ENCODE measurements around the gene NEUROD2.
"Not testable (repeated sequence)": the region's sequence is repeated elsewhere in the genome, so short reads cannot be mapped to it uniquely, and the experiment has no call there.

NEUROD2 gene

DNA sequence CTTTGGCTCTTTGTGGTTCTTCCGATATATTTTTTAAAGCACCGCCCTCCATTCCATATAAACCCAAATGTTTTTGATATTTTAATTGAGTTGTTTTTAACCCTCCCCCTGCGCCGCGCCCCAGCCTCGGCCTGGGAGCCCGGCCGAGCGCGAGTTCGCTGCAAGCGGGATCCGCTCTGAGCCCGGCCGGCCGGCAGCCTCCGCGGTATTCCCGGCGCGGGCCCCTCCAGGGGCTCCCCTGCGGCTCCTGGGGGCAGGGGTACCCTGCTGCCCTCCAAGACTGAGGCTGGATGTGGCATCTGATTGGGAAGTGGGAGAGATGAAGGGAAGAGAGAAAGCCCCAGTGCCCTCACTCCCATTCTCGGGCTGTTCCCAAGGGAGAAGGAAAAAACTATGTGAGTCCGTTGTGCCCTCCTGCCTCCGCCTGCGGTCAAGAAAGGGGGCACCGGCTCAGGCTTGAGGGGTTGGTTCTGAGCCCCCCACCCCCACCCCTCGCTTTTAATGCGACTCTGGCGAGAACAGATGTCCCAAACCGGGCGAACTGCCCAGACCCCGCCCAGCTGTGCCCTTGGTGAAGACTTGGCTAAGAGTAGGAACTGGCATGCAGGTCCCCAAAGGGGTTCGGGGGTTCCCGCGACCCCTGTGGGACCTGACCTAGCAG lies 8.6 kb downstream of the NEUROD2 start:
- Histone ChIP-seq H3K9me3 (ENCODE audit: insufficient read depth, low read depth, low read length) (peaks cover 11% of the 10 kb centered on the region; the same call in 1 of the 2 replicates), H3K4me3 (ENCODE audit: low read length) (no peak overlapping the region), H3K36me3 (ENCODE audit: insufficient read depth, low read depth, low read length) (no peaks in the 10 kb centered on the region), H3K4me1 (ENCODE audit: insufficient read depth, low read length) (peaks cover 6% of the 10 kb centered on the region; the same call in 1 of the 2 replicates), H3K27me3 (ENCODE audit: insufficient read depth, low read length) (peaks cover 100% of the 10 kb centered on the region), H3K9ac (ENCODE audit: low read depth, low read length) (no peak overlapping the region), H3K27ac (ENCODE audit: low read length) (no peak overlapping the region)

GRCh38 chr17:39598630-39599003 lies 9.1 kb downstream of the NEUROD2 start:
- Histone ChIP-seq H3K36me3 (ENCODE audit: insufficient read depth, low read depth, low read length) (no peaks in the 10 kb centered on the region), H3K9ac (ENCODE audit: low read depth, low read length) (no peak overlapping the region), H3K4me3 (ENCODE audit: low read length) (no peak overlapping the region), H3K27me3 (ENCODE audit: insufficient read depth, low read length) (peaks cover 100% of the 10 kb centered on the region), H3K27ac (ENCODE audit: low read length) (no peak overlapping the region), H3K9me3 (ENCODE audit: insufficient read depth, low read depth, low read length) (peaks cover 11% of the 10 kb centered on the region; the same call in 1 of the 2 replicates), H3K4me1 (ENCODE audit: insufficient read depth, low read length) (peaks cover 5% of the 10 kb centered on the region; the same call in 1 of the 2 replicates)

DNA sequence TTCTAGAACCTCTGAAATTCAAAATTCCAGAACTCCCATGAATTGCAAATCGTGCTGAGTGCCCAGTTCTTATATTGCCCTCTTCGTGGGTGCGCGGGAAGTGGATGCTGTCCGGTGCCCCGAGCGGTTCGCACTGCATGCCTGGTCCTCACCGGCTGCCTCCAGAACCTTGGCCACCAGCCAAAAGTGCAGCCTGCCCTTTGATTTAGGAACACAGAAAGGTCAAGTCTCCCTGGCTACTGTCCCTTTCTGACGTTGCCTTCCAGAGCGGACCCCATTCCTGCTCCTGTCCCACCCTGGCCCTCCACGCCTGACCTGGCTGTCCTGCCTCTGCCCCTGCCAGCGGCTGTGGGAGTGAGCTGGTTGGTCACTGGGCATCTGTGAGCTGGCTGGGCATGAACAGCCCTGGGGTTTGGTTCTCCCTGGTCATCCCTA lies 9.7 kb downstream of the NEUROD2 start:
- no peak overlapping the region for H3K27ac ChIP-seq (ENCODE audit: low read length)
- H3K9ac ChIP-seq (ENCODE audit: low read depth, low read length), result no peak overlapping the region
- no peaks in the 10 kb centered on the region; the same call in 1 of the 2 replicates for H3K4me1 ChIP-seq (ENCODE audit: insufficient read depth, low read length)
- H3K36me3 ChIP-seq (ENCODE audit: insufficient read depth, low read depth, low read length), result no peaks in the 10 kb centered on the region
- H3K4me3 ChIP-seq (ENCODE audit: low read length), result no peak overlapping the region
- peaks cover 100% of the 10 kb centered on the region for H3K27me3 ChIP-seq (ENCODE audit: insufficient read depth, low read length)
- H3K9me3 ChIP-seq (ENCODE audit: insufficient read depth, low read depth, low read length), result peaks cover 11% of the 10 kb centered on the region; the same call in 1 of the 2 replicates

GRCh38 chr17:39597372-39598046 lies 10.2 kb downstream of the NEUROD2 start:
- Histone ChIP-seq H3K27me3 (ENCODE audit: insufficient read depth, low read length) (peaks cover 100% of the 10 kb centered on the region), H3K27ac (ENCODE audit: low read length) (no peak overlapping the region), H3K4me1 (ENCODE audit: insufficient read depth, low read length) (no peaks in the 10 kb centered on the region; the same call in 1 of the 2 replicates), H3K9ac (ENCODE audit: low read depth, low read length) (no peak overlapping the region), H3K36me3 (ENCODE audit: insufficient read depth, low read depth, low read length) (no peaks in the 10 kb centered on the region), H3K9me3 (ENCODE audit: insufficient read depth, low read depth, low read length) (peaks cover 11% of the 10 kb centered on the region; the same call in 1 of the 2 replicates), H3K4me3 (ENCODE audit: low read length) (no peak overlapping the region)

DNA sequence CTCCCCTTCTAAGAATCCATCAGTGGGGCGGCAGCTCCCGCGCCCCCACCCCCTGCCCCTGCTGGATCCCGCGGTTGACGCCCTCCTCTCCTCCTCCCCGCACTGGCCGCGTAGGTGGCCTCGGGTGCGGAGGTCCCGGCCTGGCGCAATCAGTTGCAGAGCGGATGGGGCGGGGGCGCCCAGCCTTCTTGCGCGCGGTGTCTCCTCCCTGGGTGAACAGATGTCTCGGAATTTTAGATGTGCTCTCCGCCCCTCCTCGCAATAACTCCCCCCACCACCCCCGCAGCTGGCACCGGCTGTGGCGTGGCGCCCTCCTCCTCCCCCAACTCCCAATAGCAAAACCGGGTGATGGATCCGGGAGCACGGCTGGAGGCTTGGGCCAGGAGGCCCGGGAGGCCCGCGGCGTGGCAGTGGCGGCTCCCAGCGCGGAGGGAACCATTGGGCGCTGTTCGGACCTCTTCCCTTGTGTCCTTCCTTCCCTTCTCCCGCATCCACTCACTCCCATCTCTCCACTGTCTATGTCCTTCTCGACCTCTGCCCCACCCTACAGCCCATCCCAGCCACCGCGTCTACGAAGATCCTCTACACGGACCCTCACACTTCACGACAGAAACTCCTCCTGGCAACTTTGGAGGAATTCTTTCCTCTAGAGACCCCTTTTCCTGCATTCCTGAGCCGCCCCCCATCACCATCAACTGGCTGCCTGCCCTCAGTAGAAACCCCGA lies 11.0 kb downstream of the NEUROD2 start:
- Histone ChIP-seq H3K27ac (ENCODE audit: low read length) (no peak overlapping the region), H3K9me3 (ENCODE audit: insufficient read depth, low read depth, low read length) (peaks cover 11% of the 10 kb centered on the region; the same call in 1 of the 2 replicates), H3K4me1 (ENCODE audit: insufficient read depth, low read length) (no peaks in the 10 kb centered on the region; the same call in 1 of the 2 replicates), H3K36me3 (ENCODE audit: insufficient read depth, low read depth, low read length) (no peaks in the 10 kb centered on the region), H3K27me3 (ENCODE audit: insufficient read depth, low read length) (peaks cover 100% of the 10 kb centered on the region), H3K9ac (ENCODE audit: low read depth, low read length) (no peak overlapping the region), H3K4me3 (ENCODE audit: low read length) (no peak overlapping the region)

DNA sequence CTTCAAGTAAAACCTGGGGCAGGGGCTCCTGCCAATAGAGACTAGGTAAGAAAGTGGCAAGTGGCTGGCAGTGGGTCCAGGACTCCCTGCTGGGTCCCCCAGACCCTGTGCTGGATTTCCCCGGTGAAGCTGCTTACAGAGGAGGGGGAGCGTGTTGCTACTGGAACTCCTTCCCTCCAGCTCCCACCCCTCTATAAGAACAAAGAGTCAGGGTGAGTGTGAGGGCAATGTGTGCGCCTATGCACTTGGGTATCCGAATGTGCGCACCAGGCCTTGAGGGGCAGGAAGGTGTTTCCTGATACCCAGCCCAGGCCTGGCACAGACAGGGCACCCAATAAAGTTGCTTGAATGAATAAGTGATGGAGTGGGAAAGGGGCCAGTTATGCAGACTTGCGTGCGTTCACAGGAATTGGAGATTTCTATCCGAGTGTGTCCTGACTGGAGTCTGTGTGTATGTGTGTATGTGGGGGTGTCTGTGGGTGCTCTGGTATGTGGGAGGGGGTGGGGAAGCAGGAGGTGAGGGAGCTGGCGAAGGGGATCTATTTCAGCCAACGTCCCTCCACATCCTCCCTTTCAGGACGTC lies 11.7 kb downstream of the NEUROD2 start:
- Histone ChIP-seq H3K4me3 (ENCODE audit: low read length) (no peak overlapping the region), H3K4me1 (ENCODE audit: insufficient read depth, low read length) (no peaks in the 10 kb centered on the region; the same call in 1 of the 2 replicates), H3K27me3 (ENCODE audit: insufficient read depth, low read length) (peaks cover 100% of the 10 kb centered on the region), H3K27ac (ENCODE audit: low read length) (no peak overlapping the region), H3K36me3 (ENCODE audit: insufficient read depth, low read depth, low read length) (no peaks in the 10 kb centered on the region), H3K9ac (ENCODE audit: low read depth, low read length) (no peak overlapping the region), H3K9me3 (ENCODE audit: insufficient read depth, low read depth, low read length) (peaks cover 11% of the 10 kb centered on the region; the same call in 1 of the 2 replicates)

DNA sequence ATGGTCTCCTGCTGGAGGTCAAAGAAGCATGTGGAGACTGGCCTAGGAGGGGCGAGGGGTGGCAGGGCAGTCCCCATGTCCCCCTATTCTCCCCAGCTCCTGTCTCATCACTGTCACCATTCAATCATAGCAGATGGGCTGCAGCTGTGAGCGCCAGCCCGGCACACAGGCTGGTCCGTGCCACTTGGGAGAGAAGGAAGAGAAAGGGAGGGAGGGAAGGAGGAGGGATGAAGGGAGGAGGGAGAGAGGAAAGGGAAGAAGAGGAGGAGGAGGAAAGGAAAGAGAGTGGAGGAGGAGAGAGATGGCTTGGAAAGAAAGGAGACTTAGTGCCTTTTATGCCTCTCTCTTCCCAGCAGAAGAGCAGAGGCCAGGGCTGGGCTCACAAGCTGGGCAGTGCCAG lies 12.4 kb downstream of the NEUROD2 start:
- no peaks in the 10 kb centered on the region; the same call in 1 of the 2 replicates for H3K4me1 ChIP-seq (ENCODE audit: insufficient read depth, low read length)
- peaks cover 100% of the 10 kb centered on the region for H3K27me3 ChIP-seq (ENCODE audit: insufficient read depth, low read length)
- no peak overlapping the region for H3K27ac ChIP-seq (ENCODE audit: low read length)
- H3K4me3 ChIP-seq (ENCODE audit: low read length), result no peak overlapping the region
- no peak overlapping the region for H3K9ac ChIP-seq (ENCODE audit: low read depth, low read length)
- no peaks in the 10 kb centered on the region for H3K36me3 ChIP-seq (ENCODE audit: insufficient read depth, low read depth, low read length)
- H3K9me3 ChIP-seq (ENCODE audit: insufficient read depth, low read depth, low read length), result peaks cover 11% of the 10 kb centered on the region; the same call in 1 of the 2 replicates

GRCh38 chr17:39593371-39593770 lies 14.3 kb downstream of the NEUROD2 start:
- H3K4me1 ChIP-seq (ENCODE audit: insufficient read depth, low read length), result no peaks in the 10 kb centered on the region
- no peak overlapping the region for H3K4me3 ChIP-seq (ENCODE audit: low read length)
- H3K9ac ChIP-seq (ENCODE audit: low read depth, low read length), result no peak overlapping the region
- H3K9me3 ChIP-seq (ENCODE audit: insufficient read depth, low read depth, low read length), result peaks cover 6% of the 10 kb centered on the region; the same call in 1 of the 2 replicates
- H3K27ac ChIP-seq (ENCODE audit: low read length), result no peak overlapping the region
- peaks cover 87% of the 10 kb centered on the region for H3K27me3 ChIP-seq (ENCODE audit: insufficient read depth, low read length)
- H3K36me3 ChIP-seq (ENCODE audit: insufficient read depth, low read depth, low read length), result no peaks in the 10 kb centered on the region

DNA sequence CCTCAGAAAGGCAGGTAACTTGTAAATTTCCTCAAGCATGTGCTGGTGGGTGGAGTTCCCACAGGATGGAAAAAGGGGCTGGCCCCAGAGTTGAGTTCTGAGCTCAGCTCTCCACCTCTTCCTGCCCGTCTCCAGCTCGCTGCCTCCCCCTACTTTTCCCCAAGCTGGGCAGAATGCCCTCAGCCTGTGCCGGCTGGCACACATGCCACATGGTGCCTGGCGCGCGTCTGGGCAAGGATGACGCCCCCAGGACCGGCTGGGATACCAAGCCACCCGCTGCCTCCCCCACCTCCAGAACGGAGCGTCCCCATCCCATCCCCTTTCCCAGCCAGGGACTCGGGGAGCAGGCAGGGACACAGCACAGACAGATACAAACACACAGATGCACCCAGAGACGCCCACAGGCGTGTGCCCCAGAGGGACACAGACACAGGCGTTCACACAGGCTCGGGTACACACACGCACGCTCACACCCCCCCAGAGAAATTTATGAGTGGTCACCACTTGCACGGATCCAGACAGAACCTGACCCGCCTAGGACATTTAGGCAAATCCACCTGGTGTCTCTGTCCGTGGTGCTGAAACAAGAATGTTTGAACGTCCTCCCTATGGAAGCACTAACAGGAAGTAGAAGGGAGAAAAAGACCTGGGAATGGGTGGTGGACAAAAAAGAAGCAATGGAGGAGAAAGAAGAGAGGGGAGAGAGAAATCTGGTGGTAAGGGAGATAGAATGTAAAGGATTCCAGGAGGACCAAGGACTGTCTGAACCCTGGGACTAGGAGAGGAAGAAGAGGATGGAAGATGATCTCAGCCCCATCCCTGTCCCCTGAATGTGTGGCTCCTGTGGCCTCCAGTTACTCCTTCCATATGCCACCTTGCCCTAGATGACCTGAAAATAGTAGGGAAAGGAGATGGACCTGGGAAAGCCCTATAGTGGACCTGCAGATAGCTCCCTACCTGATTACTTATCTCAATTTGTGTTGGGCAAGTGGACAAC lies 15.5 kb downstream of the NEUROD2 start:
- Histone ChIP-seq H3K4me1 (ENCODE audit: insufficient read depth, low read length) (no peaks in the 10 kb centered on the region), H3K36me3 (ENCODE audit: insufficient read depth, low read depth, low read length) (no peaks in the 10 kb centered on the region), H3K27ac (ENCODE audit: low read length) (no peak overlapping the region), H3K9ac (ENCODE audit: low read depth, low read length) (no peak overlapping the region), H3K27me3 (ENCODE audit: insufficient read depth, low read length) (peaks cover 85% of the 10 kb centered on the region), H3K4me3 (ENCODE audit: low read length) (peak overlapping the region; percentile 39; the same call in 1 of the 2 replicates), H3K9me3 (ENCODE audit: insufficient read depth, low read depth, low read length) (no peaks in the 10 kb centered on the region)

DNA sequence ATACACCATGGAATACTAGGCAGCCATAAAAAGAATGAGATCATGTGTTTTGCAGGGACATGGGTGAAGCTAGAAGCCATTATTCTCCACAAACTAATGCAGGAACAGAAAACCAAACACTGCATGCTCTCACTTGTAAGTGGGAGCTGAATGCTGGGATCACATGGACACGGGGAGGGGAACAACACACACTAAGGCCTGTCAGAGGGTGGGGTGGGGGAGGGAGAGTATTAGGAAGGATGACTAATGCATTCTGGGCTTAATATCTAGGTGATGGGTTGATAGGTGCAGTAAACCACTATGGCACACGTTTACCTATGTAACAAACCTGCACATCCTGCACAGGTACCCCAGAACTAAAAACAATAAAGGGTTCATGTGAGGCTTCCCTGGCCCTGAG lies 17.5 kb downstream of the NEUROD2 start:
- not testable (repeated sequence) for H3K27ac ChIP-seq (ENCODE audit: low read length); H3K36me3 ChIP-seq (ENCODE audit: insufficient read depth, low read depth, low read length); H3K4me3 ChIP-seq (ENCODE audit: low read length); H3K9me3 ChIP-seq (ENCODE audit: insufficient read depth, low read depth, low read length); H3K9ac ChIP-seq (ENCODE audit: low read depth, low read length); H3K4me1 ChIP-seq (ENCODE audit: insufficient read depth, low read length)
- H3K27me3 ChIP-seq (ENCODE audit: insufficient read depth, low read length), result peaks cover 65% of the 10 kb centered on the region
